ENCODE measurements around the gene FAM184A.

DNA sequence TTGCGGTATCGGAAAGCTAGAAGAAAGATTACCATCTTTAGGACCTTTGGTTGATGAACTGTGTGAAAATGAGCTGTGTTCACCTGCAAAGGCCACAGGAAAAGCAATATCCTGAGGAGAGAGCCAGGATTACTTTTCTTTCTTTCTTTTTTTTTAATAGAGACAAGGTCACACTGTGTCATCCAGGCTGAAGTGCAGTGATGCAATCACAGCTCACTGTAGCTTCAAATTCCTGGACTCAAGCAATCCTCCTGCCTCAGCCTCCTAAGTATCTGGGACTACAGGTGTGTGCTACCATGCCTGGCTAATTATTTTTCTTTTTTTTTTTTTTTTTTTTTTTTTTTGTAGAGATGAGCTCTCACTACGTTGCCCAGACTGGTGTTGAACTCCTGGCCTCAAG, 17.2 kb downstream of the FAM184A start:
- TF ChIP-seq EZH2phosphoT487 (IDR thresholded peaks at IDR 0.05; ENCODE audit: insufficient read depth, low read depth) (no peak), EZH2 (IDR thresholded peaks at IDR 0.05; ENCODE audit: insufficient read depth, poor library complexity, severe bottlenecking) (no peak)

All from GM23248 (cell line).